Lung (tissue), 16 donors: Measurements from ENCODE around the gene RNASE4. TPM values are rescaled to one million over a fixed set of nuclear protein-coding genes. Genes with fewer than 3 reads are reported as not detected.
A peak's percentile ranks its signal among the peaks of the same experiment; 100 is the strongest.
"Not testable (repeated sequence)": the region's sequence is repeated elsewhere in the genome, so short reads cannot be mapped to it uniquely, and the experiment has no call there.

ENCODE experiments used
- ATAC-seq: fragments of 200-7000 bp; cut with Tn5 transposase; one replicate; pipeline ENCODE4 v1.9.1; 2020; ENCODE audit warnings: moderate number of reproducible peaks; ENCODE audit not compliant: insufficient read depth, low FRiP score
- DNase-seq, 3 donors: peaks; one replicate each; pipeline ENCODE4 v3.0.0-alpha.2; 2013 to 2017
- H3K27ac ChIP-seq, 2 donors: one replicate each; pipeline ENCODE4 v1.5.1; 2013; ENCODE audit warnings: mild to moderate bottlenecking in 2 of 2, moderate library complexity in 2 of 2, control low read depth in 1 of 2, inconsistent platforms in 1 of 2, low read depth in 1 of 2, low read length in 1 of 2
- H3K27me3 ChIP-seq, 3 donors: one replicate each; pipeline ENCODE4 v1.5.1; 2013; ENCODE audit warnings: low read length in 2 of 3; ENCODE audit not compliant: control insufficient read depth in 3 of 3, insufficient read depth in 3 of 3
- H3K36me3 ChIP-seq, 4 donors: one replicate each; pipeline ENCODE4 v1.5.1; 2013; ENCODE audit warnings: low read length in 4 of 4, mild to moderate bottlenecking in 1 of 4, moderate library complexity in 1 of 4; ENCODE audit not compliant: control insufficient read depth in 4 of 4, insufficient read depth in 4 of 4
- H3K4me1 ChIP-seq, 5 donors: one replicate each; pipeline ENCODE4 v1.5.1; 2013; ENCODE audit warnings: low read length in 5 of 5, mild to moderate bottlenecking in 2 of 5, moderate library complexity in 1 of 5; ENCODE audit not compliant: control insufficient read depth in 5 of 5, insufficient read depth in 5 of 5
- H3K4me3 ChIP-seq: one replicate; pipeline ENCODE4 v1.5.1; 2013; ENCODE audit warnings: mild to moderate bottlenecking, control low read depth, moderate library complexity
- H3K9ac ChIP-seq, 2 donors: one replicate each; pipeline ENCODE4 v1.5.1; 2013; ENCODE audit warnings: low read length in 2 of 2, control low read depth in 1 of 2; ENCODE audit not compliant: insufficient read depth in 1 of 2
- H3K9me3 ChIP-seq, 4 donors: one replicate each; pipeline ENCODE4 v1.5.1; 2013; ENCODE audit warnings: low read length in 3 of 4, mild to moderate bottlenecking in 1 of 4, moderate library complexity in 1 of 4; ENCODE audit not compliant: control insufficient read depth in 4 of 4, insufficient read depth in 3 of 4
- CTCF ChIP-seq: IDR thresholded peaks from 2 replicates; pipeline ENCODE4 v1.5.1; 2012; ENCODE audit warnings: mild to moderate bottlenecking; ENCODE audit errors: control extremely low read depth, extremely low read depth
- WGBS, 2 donors: extraction: QIAGEN DNeasy Blood & Tissue Kit; methylation state at CpG; one replicate each; pipeline ENCODE4 v1.1.7; 2013; 5-methylcytosine and 5-hydroxymethylcytosine counted together
- long read RNA-seq, 5 donors: transcript quantifications; one replicate each; lab custom pipeline, GENCODE V29; 2026
- polyA plus RNA-seq, 2 donors: library from polyadenylated mRNA; stranded (reverse); fragments of 200-250 nt; gene quantifications; one replicate each; pipeline ENCODE4 v1.2.1, GENCODE V29; 2013
- total RNA-seq, 2 donors: library from RNA; depleted of rRNA in 1 of 2; stranded (reverse); fragments of >200 nt in 1 of 2; gene quantifications; one replicate each; pipeline ENCODE4 v1.2.1, GENCODE V29; 2014 to 2021
- donor health status: control.
- donor health status: control.
- donor health status: Bipolar disorder and iron deficiency.
- donor health status: healthy.
- donor health status: DM: yes; HTN: yes; CAD: no.

RNASE4 gene
- total RNA-seq, result 10 to 100 TPM; 14.5 to 51.9 TPM
- polyA plus RNA-seq, result 10 to 100 TPM; 28.4 to 28.8 TPM
- long read RNA-seq, donor 1, transcript RNASE4-203 (2 exons, 2,520 nt), result major isoform, 22 of 44 reads
- long read RNA-seq, donor 1, partial matches to known transcripts, result 22 of 44 reads
- long read RNA-seq, donor 1, other reads (novel, unspliced or antisense), result 0 of 44 reads
- long read RNA-seq, donor 2, transcript RNASE4-203 (2 exons, 2,520 nt), result major isoform, 6 of 16 reads
- long read RNA-seq, donor 2, partial matches to known transcripts, result 10 of 16 reads
- long read RNA-seq, donor 2, other reads (novel, unspliced or antisense), result 0 of 16 reads
- long read RNA-seq, donor 3, transcript RNASE4-203 (2 exons, 2,520 nt), result major isoform, 9 of 9 reads
- long read RNA-seq, donor 3, partial matches to known transcripts, result 0 of 9 reads
- long read RNA-seq, donor 3, other reads (novel, unspliced or antisense), result 0 of 9 reads
- long read RNA-seq, donor 4, partial matches to known transcripts, result 0 of 4 reads
- long read RNA-seq, donor 4, other reads (novel, unspliced or antisense), result 0 of 4 reads
- long read RNA-seq, donor 5, transcript RNASE4-203 (2 exons, 2,520 nt), result major isoform, 21 of 43 reads
- long read RNA-seq, donor 5, partial matches to known transcripts, result 20 of 43 reads
- long read RNA-seq, donor 5, other reads (novel, unspliced or antisense), result 0 of 43 reads

- 0 to 1% methylated on average over 36 to 42 of the region's 42 CpGs for WGBS, 2 donors
- Histone ChIP-seq H3K4me1 (peaks cover 0 to 32% (median 9%) of the 10 kb centered on the region in 5 donors), H3K27me3 (peaks cover 0 to 2% (median 0%) of the 10 kb centered on the region in 3 donors)
Observed at GRCh38 chr14:20683891-20684661, at the start of gene RNASE4. RNASE4 (plus strand) TSS chr14:20684560; CDS start chr14:20699372, 14,812 bp downstream.

GRCh38 chr14:20641591-20641990 lies 42.8 kb upstream of the RNASE4 start, which contains the start of gene OR6S1:
OR6S1 (minus strand) TSS chr14:20641691; CDS start chr14:20641691, 0 bp downstream.
- 84 to 98% methylated on average over 2 of the region's 2 CpGs for WGBS, 2 donors
- peaks cover 0 to 12% (median 5%) of the 10 kb centered on the region in 3 donors for H3K27me3 ChIP-seq
- H3K4me3 ChIP-seq, result no peak within 1 kb of the TSS
- no peaks in the 10 kb centered on the region for H3K4me1 ChIP-seq
- no peak for ATAC-seq
- H3K36me3 ChIP-seq, result no peaks in the 10 kb centered on the region
- no peak for TF ChIP-seq CTCF
- H3K27ac ChIP-seq, result no peak within 1 kb of the TSS
- no peak within 1 kb of the TSS for H3K9ac ChIP-seq
- DNase-seq, result no peak
- peaks cover 0 to under 1% (median 0%) of the 10 kb centered on the region in 4 donors for H3K9me3 ChIP-seq

More at GRCh38 chr14:20683891-20684661, at the start of gene RNASE4:
- H3K36me3 ChIP-seq, result no peaks in the 10 kb centered on the region
- no peak for TF ChIP-seq CTCF
- H3K9me3 ChIP-seq, result no peaks in the 10 kb centered on the region
- ATAC-seq, result peak; percentile 38
- H3K9ac ChIP-seq, result peak within 1 kb of the TSS; percentile 92 to 99
- DNase-seq, result peak; percentile 83 to 92 (median 89)
- peak within 1 kb of the TSS; percentile 86 for H3K4me3 ChIP-seq
- peak within 1 kb of the TSS; percentile 98 to 100 for H3K27ac ChIP-seq

- peaks cover 0 to 3% (median 0%) of the 10 kb centered on the region in 4 donors for H3K9me3 ChIP-seq
- no peak overlapping the region for H3K4me3 ChIP-seq
- no peak overlapping the region for H3K27ac ChIP-seq
- no peak for DNase-seq
- no peak for ATAC-seq
- WGBS, 2 donors, result 94% methylated on average over 7 of the region's 7 CpGs
- no peaks in the 10 kb centered on the region for H3K36me3 ChIP-seq
- TF ChIP-seq CTCF, result no peak
- no peaks in the 10 kb centered on the region for H3K4me1 ChIP-seq
- H3K27me3 ChIP-seq, result peaks cover 0 to 12% (median 4%) of the 10 kb centered on the region in 3 donors
- H3K9ac ChIP-seq, result no peak overlapping the region
Observed at GRCh38 chr14:20642182-20642581, 42.2 kb upstream of the RNASE4 start.

- 25 to 41% methylated on average over 3 of the region's 3 CpGs for WGBS, 2 donors
- H3K9ac ChIP-seq, ATAC-seq, H3K36me3 ChIP-seq, H3K4me1 ChIP-seq, H3K27ac ChIP-seq, H3K27me3 ChIP-seq, H3K4me3 ChIP-seq, H3K9me3 ChIP-seq, DNase-seq: not testable (repeated sequence)
Observed at GRCh38 chr14:20642755-20643154, 41.6 kb upstream of the RNASE4 start.
